Neuron (in vitro differentiated cells): Measurements from ENCODE around the gene CNNM3.

Source experiments
- H2AFZ ChIP-seq: one replicate; pipeline ENCODE4 v1.6.1; 2013; ENCODE audit warnings: low read depth, mild to moderate bottlenecking, inconsistent platforms, low read length, moderate library complexity
- H3K27me3 ChIP-seq: one replicate; pipeline ENCODE4 v1.6.1; 2013; ENCODE audit warnings: low read length; ENCODE audit not compliant: insufficient read depth
- H3K36me3 ChIP-seq: one replicate; pipeline ENCODE4 v1.6.1; 2013; ENCODE audit warnings: low read length; ENCODE audit not compliant: insufficient read depth
- H3K4me1 ChIP-seq: one replicate; pipeline ENCODE4 v1.6.1; 2013; ENCODE audit warnings: low read length; ENCODE audit not compliant: insufficient read depth
- H3K4me3 ChIP-seq: 2 replicates; pipeline ENCODE4 v1.5.1; 2013; ENCODE audit warnings: mild to moderate bottlenecking, low read length, moderate library complexity
- H3K9me3 ChIP-seq: one replicate; pipeline ENCODE4 v1.6.1; 2013; ENCODE audit warnings: low read length

CNNM3 gene

DNA sequence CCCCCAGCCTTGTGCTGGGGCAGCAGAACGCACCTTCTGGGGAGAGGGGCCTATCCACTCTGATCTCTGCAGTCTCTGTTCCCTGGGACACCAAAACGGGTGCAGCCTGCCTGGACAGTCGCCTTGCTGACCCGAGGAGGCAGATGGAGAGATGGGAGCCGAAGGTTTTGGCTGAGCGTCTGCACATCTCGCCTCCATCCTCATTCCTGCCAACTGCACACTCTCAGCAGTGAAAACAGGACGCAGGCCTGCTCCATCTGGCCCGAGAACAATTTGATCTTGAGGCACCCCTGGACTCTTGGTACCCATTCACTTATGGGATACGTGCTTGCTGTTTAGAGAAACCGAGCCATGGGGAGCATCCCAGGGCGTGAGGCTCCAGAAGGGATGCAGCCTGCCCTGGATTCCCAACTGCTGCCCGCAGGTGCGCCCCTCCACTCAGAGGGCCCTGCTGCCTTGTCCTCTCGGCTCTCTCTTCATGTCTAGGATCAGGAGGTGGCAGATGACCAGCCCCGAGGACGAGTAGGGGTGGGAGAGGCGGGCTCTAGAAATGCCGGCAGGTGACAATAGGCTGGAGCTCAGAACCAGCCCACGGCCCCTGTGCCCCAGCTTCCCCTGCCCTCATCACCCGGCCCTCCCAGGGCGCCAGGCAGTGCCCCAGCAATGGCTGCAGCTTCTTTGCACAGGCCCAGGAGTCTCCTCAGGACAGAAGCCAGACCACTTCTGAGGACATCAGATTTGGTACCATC, 62.9 kb downstream of the CNNM3 start:
- Histone ChIP-seq H3K4me3 (no peak overlapping the region), H3K36me3 (no peaks in the 10 kb centered on the region), H2AFZ (no peak overlapping the region), H3K4me1 (peaks cover 34% of the 10 kb centered on the region), H3K27me3 (no peaks in the 10 kb centered on the region), H3K9me3 (no peaks in the 10 kb centered on the region)

DNA sequence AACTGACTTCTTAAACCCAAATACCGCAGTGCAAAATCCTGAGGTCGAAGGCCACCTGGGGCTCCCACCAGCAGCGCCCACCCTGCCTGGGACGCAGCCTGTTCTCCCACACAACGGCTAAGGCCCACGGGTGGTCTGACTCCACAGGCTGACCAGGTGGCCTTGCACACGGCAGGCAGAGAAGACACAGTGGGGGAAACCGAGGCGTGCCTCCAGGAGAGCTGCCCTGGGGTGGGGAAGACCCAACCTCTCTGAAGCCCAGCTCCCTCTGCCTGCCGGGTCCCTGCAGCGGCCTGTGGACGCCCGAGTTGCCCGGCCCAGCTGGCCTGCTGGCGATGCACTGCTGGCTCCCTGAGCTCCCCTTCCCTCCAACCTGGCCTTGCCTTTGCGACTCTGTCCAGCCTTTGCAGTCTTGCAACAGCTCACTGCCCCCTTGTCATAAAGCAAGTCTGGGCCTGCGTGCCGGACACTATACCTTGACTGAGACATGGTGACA, 63.5 kb downstream of the CNNM3 start:
- Histone ChIP-seq H2AFZ (no peak overlapping the region), H3K4me1 (peaks cover 34% of the 10 kb centered on the region), H3K27me3 (no peaks in the 10 kb centered on the region), H3K4me3 (no peak overlapping the region), H3K36me3 (no peaks in the 10 kb centered on the region), H3K9me3 (no peaks in the 10 kb centered on the region)

DNA sequence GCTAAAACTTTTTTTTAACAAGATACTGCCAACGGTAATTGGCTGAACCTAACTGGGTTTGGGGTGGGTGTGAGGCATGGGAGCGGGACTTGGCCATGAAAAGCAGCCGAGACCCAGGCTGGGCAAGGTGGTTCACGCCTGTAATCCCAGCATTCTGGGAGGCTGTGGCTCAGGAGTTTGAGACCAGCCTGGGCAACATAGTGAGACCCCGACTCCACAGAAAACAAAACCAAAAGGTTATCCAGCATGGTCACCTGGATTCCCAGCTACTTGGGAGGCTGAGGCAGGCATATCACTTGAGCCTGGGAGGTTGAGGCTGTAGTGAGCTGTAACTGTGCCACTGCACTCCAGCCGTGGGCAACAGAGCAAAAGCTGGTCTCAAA, 64.8 kb downstream of the CNNM3 start:
- no peak overlapping the region for H3K4me3 ChIP-seq
- H3K36me3 ChIP-seq = no peaks in the 10 kb centered on the region
- no peak overlapping the region for H2AFZ ChIP-seq
- peaks cover 27% of the 10 kb centered on the region for H3K4me1 ChIP-seq
- no peaks in the 10 kb centered on the region for H3K9me3 ChIP-seq
- no peaks in the 10 kb centered on the region for H3K27me3 ChIP-seq

DNA sequence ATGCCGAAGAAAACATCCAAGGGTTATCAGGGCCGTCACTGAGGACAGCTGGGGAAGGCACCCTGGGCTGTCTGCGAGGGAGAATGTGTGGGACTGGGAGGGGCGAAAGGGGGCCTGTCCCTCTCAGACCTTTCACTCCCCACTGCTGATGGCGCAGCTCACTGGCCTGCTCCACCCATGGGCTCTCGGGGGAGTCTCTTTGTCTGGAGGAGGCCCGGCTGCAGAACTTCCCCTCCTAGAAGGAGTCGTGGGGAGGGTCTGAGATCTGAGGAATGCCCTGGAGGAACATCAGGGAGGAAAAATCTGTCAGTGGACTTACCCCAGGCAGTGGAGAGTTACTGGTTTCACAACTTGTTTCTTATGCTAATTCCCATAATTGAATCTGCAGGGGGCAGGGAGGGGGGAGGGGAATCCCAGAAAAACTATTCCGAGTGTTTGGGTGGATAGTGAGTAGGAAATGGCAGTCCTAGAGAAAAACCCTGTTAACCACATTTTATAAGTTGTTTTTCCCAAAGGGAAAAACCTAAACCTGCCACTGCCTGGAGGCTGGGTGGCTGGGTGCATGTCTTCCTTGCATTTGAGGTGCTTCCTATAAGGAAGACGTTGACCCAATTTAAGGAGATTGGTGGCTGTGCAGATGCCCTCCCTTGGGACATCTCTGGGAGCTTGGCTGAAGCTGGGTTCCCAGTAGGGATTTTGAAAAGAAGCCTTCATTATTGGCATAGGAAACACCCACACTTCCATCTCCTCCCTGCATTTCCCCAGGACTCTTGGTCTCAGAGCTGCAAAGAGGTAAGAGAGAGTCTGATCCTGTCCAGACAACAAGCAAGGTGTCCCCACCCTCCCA, 65.5 kb downstream of the CNNM3 start:
- H3K27me3 ChIP-seq = no peaks in the 10 kb centered on the region
- no peaks in the 10 kb centered on the region for H3K36me3 ChIP-seq
- H3K9me3 ChIP-seq = no peaks in the 10 kb centered on the region
- no peak overlapping the region for H3K4me3 ChIP-seq
- H3K4me1 ChIP-seq = peaks cover 20% of the 10 kb centered on the region
- no peak overlapping the region for H2AFZ ChIP-seq

DNA sequence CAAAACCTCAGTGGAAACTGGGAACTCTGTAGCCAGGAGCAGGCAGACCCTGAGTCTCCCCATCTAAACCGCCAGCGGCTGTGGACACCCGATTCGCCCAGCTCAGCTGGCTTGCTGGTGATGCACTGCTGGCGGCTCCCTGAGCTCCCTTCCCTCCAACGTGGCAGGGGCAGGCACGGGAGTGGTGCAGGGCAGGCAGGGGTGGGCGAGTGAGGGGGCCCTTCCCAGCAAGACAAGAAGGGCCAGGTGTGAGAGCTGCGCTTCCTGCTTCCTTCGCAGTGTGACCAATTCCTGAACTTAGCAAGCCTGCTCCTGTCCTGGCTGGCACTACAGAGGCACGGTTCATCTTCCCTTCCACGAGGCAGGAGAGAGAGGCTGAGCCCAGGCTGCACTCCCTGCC, 66.2 kb downstream of the CNNM3 start:
- H3K4me3 ChIP-seq = no peak overlapping the region
- no peaks in the 10 kb centered on the region for H3K27me3 ChIP-seq
- H2AFZ ChIP-seq = no peak overlapping the region
- no peaks in the 10 kb centered on the region for H3K36me3 ChIP-seq
- no peaks in the 10 kb centered on the region for H3K9me3 ChIP-seq
- H3K4me1 ChIP-seq = peaks cover 15% of the 10 kb centered on the region

DNA sequence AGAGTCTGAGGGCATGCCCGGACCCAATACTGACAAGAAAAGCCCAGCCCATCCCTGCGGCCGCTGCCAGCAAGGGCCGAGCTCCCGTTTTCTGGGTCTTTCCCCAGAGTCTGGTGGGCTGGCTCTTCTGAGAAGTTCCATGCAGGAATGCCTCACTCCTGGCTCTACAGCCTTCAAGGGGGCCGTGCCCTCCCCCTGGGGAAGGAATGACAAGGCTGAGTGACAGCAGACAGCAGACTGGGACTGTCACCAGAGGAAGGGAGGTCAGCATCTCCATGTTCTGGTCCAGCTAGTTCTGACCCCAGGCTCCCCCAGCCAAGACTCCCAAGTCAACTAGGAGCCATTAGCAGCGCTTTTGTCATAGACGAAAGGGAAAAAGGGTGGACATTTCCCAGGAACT, 66.8 kb downstream of the CNNM3 start:
- no peaks in the 10 kb centered on the region for H3K27me3 ChIP-seq

DNA sequence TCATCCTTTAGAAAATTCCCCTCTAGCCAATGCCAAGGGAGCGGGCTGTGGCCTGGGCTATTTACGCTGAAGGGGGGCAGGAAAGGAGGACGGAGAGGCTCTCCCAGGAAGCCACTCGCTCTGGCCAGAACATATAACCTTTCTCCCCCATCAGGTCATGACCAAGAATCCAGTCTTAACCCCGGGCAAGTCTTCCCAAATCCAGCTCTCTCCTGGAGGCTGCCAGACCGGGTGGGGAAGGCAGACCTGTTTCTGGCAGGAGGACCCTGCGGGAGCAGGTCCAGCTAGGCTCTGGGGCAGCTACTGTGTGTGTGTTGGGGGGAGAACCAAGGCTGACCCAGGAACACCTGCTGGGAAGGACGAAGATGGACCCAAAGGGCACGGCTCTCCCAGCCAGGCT, 67.2 kb downstream of the CNNM3 start:
- Histone ChIP-seq H2AFZ (no peak overlapping the region), H3K9me3 (no peaks in the 10 kb centered on the region), H3K4me3 (no peak overlapping the region), H3K27me3 (no peaks in the 10 kb centered on the region), H3K36me3 (no peaks in the 10 kb centered on the region), H3K4me1 (peaks cover 15% of the 10 kb centered on the region)

More for the DNA sequence above, 66.8 kb downstream of the CNNM3 start:
- no peaks in the 10 kb centered on the region for H3K36me3 ChIP-seq
- H3K9me3 ChIP-seq = no peaks in the 10 kb centered on the region
- no peak overlapping the region for H3K4me3 ChIP-seq
- H3K4me1 ChIP-seq = peaks cover 15% of the 10 kb centered on the region
- no peak overlapping the region for H2AFZ ChIP-seq
